Naive thymus-derived CD8-positive, alpha-beta T cell (primary cell): ENCODE measurements around the gene DCC. TPM values are rescaled to one million over a fixed set of nuclear protein-coding genes. Genes with fewer than 3 reads are reported as not detected.
"Not testable (repeated sequence)": the region's sequence is repeated elsewhere in the genome, so short reads cannot be mapped to it uniquely, and the experiment has no call there.

Experiments
- ATAC-seq, 2 donors: fragments of 150-1000 bp; cut with Tn5 transposase in 1 of 2; sonication (Bioruptor Pico), chemical (Tn5 transposase) in 1 of 2; 1 replicate in 1 of 2; 2 replicates in 1 of 2; pipeline ENCODE4 v1.10.0; 2021; ENCODE audit warnings: mild to moderate bottlenecking in 2 of 2, moderate library complexity in 2 of 2
- POLR2A ChIA-PET: fragments of 350-600 bp; sonication (Branson Sonifier 250); formaldehyde crosslinking; loops from one replicate; lab custom pipeline; 2021; ENCODE audit warnings: antibody characterized with exemption; lab: Charles Lee
- DNase-seq, 10 donors: peaks; one replicate each; pipeline versions ENCODE4 v3.0.0 to v3.0.0-alpha.2; 2020 to 2022
- H3K27ac Mint-ChIP-seq, 10 donors: one replicate each; pipeline ENCODE4 v1.8.0; 2020 to 2022; ENCODE audit warnings: mild to moderate bottlenecking in 10 of 10, mixed read lengths in 10 of 10, moderate library complexity in 4 of 10, inconsistent platforms in 1 of 10
- H3K27me3 Mint-ChIP-seq, 5 donors: one replicate each; pipeline ENCODE4 v1.8.0; 2021 to 2022; ENCODE audit warnings: mixed read lengths in 5 of 5
- H3K36me3 Mint-ChIP-seq, 3 donors: one replicate each; pipeline ENCODE4 v1.8.0; 2020 to 2022; ENCODE audit warnings: mixed read lengths in 3 of 3, mild to moderate bottlenecking in 2 of 3, inconsistent platforms in 1 of 3
- H3K4me1 Mint-ChIP-seq, 4 donors: one replicate each; pipeline ENCODE4 v1.8.0; 2021 to 2022; ENCODE audit warnings: mixed read lengths in 4 of 4
- H3K4me3 Mint-ChIP-seq, 10 donors: one replicate each; pipeline ENCODE4 v1.8.0; 2020 to 2022; ENCODE audit warnings: mild to moderate bottlenecking in 10 of 10, mixed read lengths in 10 of 10, moderate library complexity in 6 of 10, inconsistent platforms in 1 of 10
- H3K9me3 Mint-ChIP-seq, 9 donors: one replicate each; pipeline ENCODE4 v1.8.0; 2020 to 2022; ENCODE audit warnings: mixed read lengths in 9 of 9, mild to moderate bottlenecking in 3 of 9, inconsistent platforms in 1 of 9, moderate library complexity in 1 of 9
- polyA plus RNA-seq, 3 donors: library from polyadenylated mRNA; unstranded; fragments of 300-500 nt; fragmentation: Illumina TruSeq; gene quantifications; one replicate each; pipeline ENCODE4 v1.2.3, GENCODE V29; 2021
- total RNA-seq, 8 experiments: library from RNA in 2 of 8; stranded (reverse) in 2 of 8; gene quantifications; one replicate each; pipeline ENCODE4 v1.2.3 and lab custom pipeline; 2021 to 2026

Gene DCC
- total and polyA plus RNA-seq, 5 experiments from 2014 or later = not detected

- H3K9me3 Mint-ChIP-seq = peaks cover 0 to 19% (median 0%) of the 10 kb centered on the region in 9 donors
- H3K27me3 Mint-ChIP-seq = no peaks in the 10 kb centered on the region
- POLR2A ChIA-PET = no interaction called here
- DNase-seq = no peak
- H3K36me3 Mint-ChIP-seq = no peaks in the 10 kb centered on the region
- no peak overlapping the region for H3K27ac Mint-ChIP-seq
- no peak for ATAC-seq
- no peak overlapping the region for H3K4me3 Mint-ChIP-seq
- H3K4me1 Mint-ChIP-seq = no peaks in the 10 kb centered on the region
These were observed 1086.7 kb downstream of the DCC start for GRCh38 chr18:53426666-53427184.

GRCh38 chr18:53441761-53442414 is 1101.9 kb downstream of the DCC start:
- DNase-seq (no peak), ATAC-seq (no peak)
- no peaks in the 10 kb centered on the region for H3K4me1 Mint-ChIP-seq
- H3K27me3 Mint-ChIP-seq = no peaks in the 10 kb centered on the region
- POLR2A ChIA-PET = no interaction called here
- no peak overlapping the region for H3K4me3 Mint-ChIP-seq
- no peak overlapping the region for H3K27ac Mint-ChIP-seq
- H3K9me3 Mint-ChIP-seq = peaks cover 0 to 13% (median 6%) of the 10 kb centered on the region in 9 donors
- no peaks in the 10 kb centered on the region for H3K36me3 Mint-ChIP-seq

- Mint-ChIP-seq H3K9me3 (peaks cover 0 to 13% (median 6%) of the 10 kb centered on the region in 9 donors), H3K36me3 (no peaks in the 10 kb centered on the region), H3K27me3 (no peaks in the 10 kb centered on the region), H3K27ac (no peak overlapping the region), H3K4me1 (no peaks in the 10 kb centered on the region), H3K4me3 (no peak overlapping the region)
- ATAC-seq (no peak), DNase-seq (no peak)
- POLR2A ChIA-PET = no interaction called here
These were observed 1102.4 kb downstream of the DCC start for GRCh38 chr18:53442415-53442783.

- no peak overlapping the region for H3K4me3 Mint-ChIP-seq
- POLR2A ChIA-PET = no interaction called here
These were observed 1103.3 kb downstream of the DCC start for GRCh38 chr18:53443336-53443735.

DNA sequence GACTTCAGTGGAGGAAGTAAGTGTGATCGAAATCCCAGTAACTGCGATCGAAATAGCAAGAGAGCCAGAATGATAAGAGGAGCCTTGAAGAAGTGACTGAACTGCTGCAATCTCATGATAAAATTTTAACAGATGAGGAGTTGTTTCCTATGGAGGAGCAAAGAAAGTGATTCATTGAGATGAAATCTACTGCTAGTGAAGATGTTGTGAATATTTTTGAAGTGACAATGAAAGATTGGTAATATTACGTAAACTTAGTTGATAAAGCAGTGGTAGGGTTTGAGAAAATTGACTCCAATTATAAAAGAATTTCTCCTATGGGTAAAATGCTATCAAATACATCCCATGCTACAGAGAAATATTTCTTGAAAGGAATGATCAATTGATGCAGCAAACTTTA is 1103.8 kb downstream of the DCC start:
- no peak overlapping the region for H3K27ac Mint-ChIP-seq
- H3K9me3 Mint-ChIP-seq = peaks cover 0 to 13% (median 6%) of the 10 kb centered on the region in 9 donors
- no peak overlapping the region for H3K4me3 Mint-ChIP-seq
- H3K4me1 Mint-ChIP-seq = no peaks in the 10 kb centered on the region
- POLR2A ChIA-PET = no interaction called here
- DNase-seq (no peak), ATAC-seq (no peak)
- no peaks in the 10 kb centered on the region for H3K36me3 Mint-ChIP-seq
- H3K27me3 Mint-ChIP-seq = no peaks in the 10 kb centered on the region

More at GRCh38 chr18:53443336-53443735, 1103.3 kb downstream of the DCC start:
- H3K27me3 Mint-ChIP-seq = no peaks in the 10 kb centered on the region
- H3K27ac Mint-ChIP-seq = no peak overlapping the region
- H3K36me3 Mint-ChIP-seq = no peaks in the 10 kb centered on the region
- H3K9me3 Mint-ChIP-seq = peaks cover 0 to 13% (median 6%) of the 10 kb centered on the region in 9 donors
- no peaks in the 10 kb centered on the region for H3K4me1 Mint-ChIP-seq
- DNase-seq (no peak), ATAC-seq (no peak)

- H3K4me1 Mint-ChIP-seq = no peaks in the 10 kb centered on the region
- H3K9me3 Mint-ChIP-seq = peaks cover 0 to 27% (median 0%) of the 10 kb centered on the region in 9 donors
- no peak for ATAC-seq
These were observed 1111.9 kb downstream of the DCC start for GRCh38 chr18:53451902-53452301.

DNA sequence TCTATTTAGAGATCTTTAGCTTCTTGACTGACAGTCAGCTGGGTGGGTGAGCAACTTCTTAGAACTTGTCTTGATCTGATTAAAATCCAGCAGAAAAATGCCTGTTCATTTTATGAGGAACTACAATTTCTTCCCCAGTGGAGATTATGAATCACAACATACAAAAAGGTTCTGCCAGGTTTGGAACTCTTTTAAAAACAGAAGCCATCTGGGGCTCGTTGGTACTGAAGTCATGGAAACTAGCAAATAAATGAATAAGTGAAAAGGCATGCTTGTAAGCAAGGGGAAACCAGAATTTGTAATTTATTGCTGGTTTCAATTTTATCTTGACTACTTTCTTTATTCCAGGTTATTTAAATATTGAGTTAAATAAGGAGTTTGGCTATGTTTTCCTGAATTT is 1117.1 kb downstream of the DCC start:
- Mint-ChIP-seq H3K27me3 (no peaks in the 10 kb centered on the region), H3K4me1 (no peaks in the 10 kb centered on the region), H3K27ac (no peak overlapping the region), H3K9me3 (peaks cover 0 to 20% (median 0%) of the 10 kb centered on the region in 9 donors), H3K4me3 (no peak overlapping the region), H3K36me3 (no peaks in the 10 kb centered on the region)
- POLR2A ChIA-PET = no interaction called here
- no peak for ATAC-seq
- no peak for DNase-seq

More at GRCh38 chr18:53451902-53452301, 1111.9 kb downstream of the DCC start:
- Mint-ChIP-seq H3K27ac (no peak overlapping the region), H3K27me3 (no peaks in the 10 kb centered on the region), H3K4me3 (no peak overlapping the region), H3K36me3 (no peaks in the 10 kb centered on the region)
- DNase-seq = no peak
- POLR2A ChIA-PET = no interaction called here

- Mint-ChIP-seq H3K4me3 (no peak overlapping the region), H3K27ac (no peak overlapping the region), H3K36me3 (no peaks in the 10 kb centered on the region), H3K4me1 (no peaks in the 10 kb centered on the region), H3K27me3 (peaks cover 0 to 4% (median 0%) of the 10 kb centered on the region in 5 donors), H3K9me3 (peaks cover 0 to 28% (median 2%) of the 10 kb centered on the region in 9 donors)
- POLR2A ChIA-PET = no interaction called here
- DNase-seq = no peak
- ATAC-seq = no peak
These were observed 1118.3 kb downstream of the DCC start for GRCh38 chr18:53458268-53458667.

DNA sequence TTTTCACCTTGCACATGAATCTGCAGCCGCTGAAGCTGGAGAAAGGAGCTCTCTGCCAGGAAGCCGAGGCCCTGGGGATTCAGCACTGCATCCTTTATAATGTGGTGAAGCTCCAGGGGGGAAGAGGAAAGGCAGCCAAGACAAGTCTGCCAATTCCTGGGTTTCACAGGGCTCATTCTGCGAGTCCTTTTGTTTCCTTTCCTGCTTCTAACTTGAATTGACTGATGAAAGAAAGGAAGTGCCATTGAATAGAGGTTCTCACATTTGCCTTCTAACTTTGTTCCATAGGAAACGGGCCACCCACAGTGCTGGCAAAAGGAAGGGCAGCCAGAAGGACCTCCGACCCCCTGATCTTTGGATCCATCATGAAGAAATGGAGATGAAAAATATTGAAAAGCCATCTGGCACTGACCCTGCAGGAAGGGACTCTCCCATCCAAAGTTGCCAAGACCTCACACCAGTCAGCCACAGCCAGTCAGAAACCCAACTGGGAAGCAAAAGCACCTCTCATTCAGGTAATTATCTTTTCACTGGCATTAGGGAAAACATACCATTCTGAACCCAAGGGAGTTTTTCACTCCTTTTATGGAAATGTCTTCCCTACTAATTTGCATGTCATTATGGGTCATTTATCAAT is 1119.1 kb downstream of the DCC start:
- DNase-seq (no peak), ATAC-seq (no peak)
- H3K27me3 Mint-ChIP-seq = peaks cover 0 to 4% (median 0%) of the 10 kb centered on the region in 5 donors
- POLR2A ChIA-PET = no interaction called here
- H3K4me3 Mint-ChIP-seq = no peak overlapping the region
- H3K9me3 Mint-ChIP-seq = peaks cover 0 to 28% (median 2%) of the 10 kb centered on the region in 9 donors
- H3K27ac Mint-ChIP-seq = no peak overlapping the region
- no peaks in the 10 kb centered on the region for H3K4me1 Mint-ChIP-seq
- no peaks in the 10 kb centered on the region for H3K36me3 Mint-ChIP-seq

GRCh38 chr18:53467756-53468155 is 1127.8 kb downstream of the DCC start:
- no peak for ATAC-seq
- Mint-ChIP-seq H3K27ac (no peak overlapping the region), H3K36me3 (no peaks in the 10 kb centered on the region), H3K27me3 (peaks cover 0 to 4% (median 0%) of the 10 kb centered on the region in 5 donors), H3K4me1 (no peaks in the 10 kb centered on the region), H3K4me3 (no peak overlapping the region), H3K9me3 (peaks cover 0 to 16% (median 5%) of the 10 kb centered on the region in 9 donors)
- no peak for DNase-seq
- POLR2A ChIA-PET = no interaction called here

DNA sequence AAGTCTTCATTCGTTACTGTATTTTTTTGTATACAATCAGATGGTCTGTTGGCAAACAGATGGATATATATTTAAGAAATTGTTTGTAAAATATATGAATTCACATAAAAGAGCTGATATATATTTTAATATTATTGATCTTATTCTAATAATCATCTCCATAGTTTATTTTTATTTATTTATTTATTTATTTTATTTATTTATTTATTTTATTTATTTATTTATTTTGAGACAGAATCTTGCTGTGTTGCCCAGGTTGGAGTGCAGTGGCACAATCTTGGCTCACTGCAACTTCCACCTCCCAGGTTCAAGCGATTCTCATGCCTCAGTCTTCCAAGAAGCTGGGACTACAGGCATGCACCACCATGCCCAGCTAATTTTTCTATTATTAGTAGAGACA is 1128.2 kb downstream of the DCC start:
- POLR2A ChIA-PET, H3K36me3 Mint-ChIP-seq, H3K4me1 Mint-ChIP-seq, H3K27me3 Mint-ChIP-seq, DNase-seq, ATAC-seq, H3K4me3 Mint-ChIP-seq, H3K27ac Mint-ChIP-seq: not testable (repeated sequence)
- H3K9me3 Mint-ChIP-seq = peaks cover 0 to 12% (median 5%) of the 10 kb centered on the region in 9 donors

DNA sequence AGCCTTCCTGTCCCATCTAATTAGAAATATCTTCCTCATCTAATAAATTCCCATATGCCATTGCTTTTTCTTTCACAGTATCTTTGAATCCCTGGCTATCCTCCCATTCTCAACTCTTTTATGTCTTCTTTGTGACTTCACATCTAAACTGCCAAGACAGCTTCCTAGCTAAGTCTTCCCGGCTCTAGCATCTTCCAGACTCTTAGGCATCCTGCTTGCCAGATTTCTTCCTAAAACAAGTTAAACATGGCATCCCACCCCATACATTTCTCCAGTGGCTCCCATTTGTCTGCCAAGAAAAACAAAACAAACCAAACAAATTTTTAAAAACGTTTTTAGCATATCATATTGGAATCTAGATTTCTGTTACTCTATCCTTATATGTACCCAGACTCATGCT is 1132.5 kb downstream of the DCC start:
- H3K36me3 Mint-ChIP-seq = peaks cover 0 to 6% (median 0%) of the 10 kb centered on the region in 3 donors
- H3K4me1 Mint-ChIP-seq = no peaks in the 10 kb centered on the region
- H3K27me3 Mint-ChIP-seq = peaks cover 0 to 7% (median 0%) of the 10 kb centered on the region in 5 donors
- peaks cover 2 to 20% (median 7%) of the 10 kb centered on the region in 9 donors for H3K9me3 Mint-ChIP-seq
- no peak overlapping the region for H3K27ac Mint-ChIP-seq
- ATAC-seq (no peak), DNase-seq (no peak)
- POLR2A ChIA-PET = no interaction called here
- no peak overlapping the region for H3K4me3 Mint-ChIP-seq

- H3K4me3 Mint-ChIP-seq = no peak overlapping the region
- peaks cover 0 to 6% (median 0%) of the 10 kb centered on the region in 3 donors for H3K36me3 Mint-ChIP-seq
- no peak overlapping the region for H3K27ac Mint-ChIP-seq
- no peaks in the 10 kb centered on the region for H3K4me1 Mint-ChIP-seq
- H3K9me3 Mint-ChIP-seq = peaks cover 2 to 9% (median 6%) of the 10 kb centered on the region in 9 donors
- ATAC-seq (no peak), DNase-seq (no peak)
- POLR2A ChIA-PET = no interaction called here
- no peaks in the 10 kb centered on the region for H3K27me3 Mint-ChIP-seq
These were observed 1138.2 kb downstream of the DCC start for GRCh38 chr18:53478155-53478554.
